ENCODE data around the gene OR5K2. TPM values are rescaled to one million over a fixed set of nuclear protein-coding genes. Genes with fewer than 3 reads are reported as not detected.

OR5K2 gene
- total RNA-seq, 1 experiment from 2014 or later = not detected

DNA sequence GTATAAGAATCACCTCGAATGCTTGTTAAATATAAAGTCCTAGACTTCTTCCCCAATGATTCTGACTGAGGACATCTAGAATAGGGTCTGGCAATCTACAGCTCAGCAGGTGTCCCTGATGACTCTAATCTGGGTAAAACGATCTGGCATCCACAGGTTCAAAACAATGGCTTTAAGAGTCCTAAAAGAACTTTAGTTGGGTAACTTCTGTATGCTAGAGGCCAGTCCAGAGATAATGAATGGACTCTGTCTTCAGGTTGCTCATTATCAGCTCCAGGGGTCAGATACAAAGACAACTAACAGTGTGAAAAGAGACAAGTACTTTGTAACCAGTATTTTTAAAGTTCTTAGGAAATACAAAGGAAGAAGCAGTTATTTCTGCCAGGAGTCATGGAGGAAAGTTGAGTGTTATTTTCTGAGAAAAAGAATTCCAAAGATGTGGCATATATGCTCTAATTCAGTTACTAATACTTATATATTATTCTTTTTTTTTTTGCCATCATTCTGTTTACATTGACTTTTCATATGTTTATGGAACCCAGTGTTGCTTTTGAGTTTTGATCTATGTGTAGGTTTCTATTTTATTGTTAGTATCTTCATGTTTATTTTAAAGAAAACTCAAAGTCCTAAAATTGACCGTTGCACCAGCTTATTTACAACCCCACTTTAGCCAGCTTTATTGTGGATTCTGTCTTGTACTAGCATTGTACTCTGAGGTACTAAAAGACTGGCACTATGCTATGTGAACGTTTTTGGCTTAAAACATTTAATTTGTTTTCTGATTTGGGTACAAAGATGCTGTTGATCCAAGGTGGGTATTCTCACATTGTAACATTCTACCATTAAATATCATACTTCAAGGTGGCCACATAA is 31.2 kb downstream of the OR5K2 start:
- no peak overlapping the region for H3K27ac ChIP-seq (ENCODE audit: low read length)
- no peaks in the 10 kb centered on the region for H3K4me1 ChIP-seq (ENCODE audit: control insufficient read depth, insufficient read depth, low read length)
- H3K36me3 ChIP-seq (ENCODE audit: control insufficient read depth, insufficient read depth, low read length) = no peaks in the 10 kb centered on the region
- no peaks in the 10 kb centered on the region for H3K9me3 ChIP-seq (ENCODE audit: control insufficient read depth, insufficient read depth, low read depth, low read length)
- CTCF ChIA-PET = no interaction called here
- no peak overlapping the region for H3K4me3 ChIP-seq (ENCODE audit: low read depth in 2 of 2, low read length in 2 of 2)
- ATAC-seq (no peak), DNase-seq (ENCODE audit: low read depth, low spot score) (no peak)
- TF ChIP-seq, protein P1, sequence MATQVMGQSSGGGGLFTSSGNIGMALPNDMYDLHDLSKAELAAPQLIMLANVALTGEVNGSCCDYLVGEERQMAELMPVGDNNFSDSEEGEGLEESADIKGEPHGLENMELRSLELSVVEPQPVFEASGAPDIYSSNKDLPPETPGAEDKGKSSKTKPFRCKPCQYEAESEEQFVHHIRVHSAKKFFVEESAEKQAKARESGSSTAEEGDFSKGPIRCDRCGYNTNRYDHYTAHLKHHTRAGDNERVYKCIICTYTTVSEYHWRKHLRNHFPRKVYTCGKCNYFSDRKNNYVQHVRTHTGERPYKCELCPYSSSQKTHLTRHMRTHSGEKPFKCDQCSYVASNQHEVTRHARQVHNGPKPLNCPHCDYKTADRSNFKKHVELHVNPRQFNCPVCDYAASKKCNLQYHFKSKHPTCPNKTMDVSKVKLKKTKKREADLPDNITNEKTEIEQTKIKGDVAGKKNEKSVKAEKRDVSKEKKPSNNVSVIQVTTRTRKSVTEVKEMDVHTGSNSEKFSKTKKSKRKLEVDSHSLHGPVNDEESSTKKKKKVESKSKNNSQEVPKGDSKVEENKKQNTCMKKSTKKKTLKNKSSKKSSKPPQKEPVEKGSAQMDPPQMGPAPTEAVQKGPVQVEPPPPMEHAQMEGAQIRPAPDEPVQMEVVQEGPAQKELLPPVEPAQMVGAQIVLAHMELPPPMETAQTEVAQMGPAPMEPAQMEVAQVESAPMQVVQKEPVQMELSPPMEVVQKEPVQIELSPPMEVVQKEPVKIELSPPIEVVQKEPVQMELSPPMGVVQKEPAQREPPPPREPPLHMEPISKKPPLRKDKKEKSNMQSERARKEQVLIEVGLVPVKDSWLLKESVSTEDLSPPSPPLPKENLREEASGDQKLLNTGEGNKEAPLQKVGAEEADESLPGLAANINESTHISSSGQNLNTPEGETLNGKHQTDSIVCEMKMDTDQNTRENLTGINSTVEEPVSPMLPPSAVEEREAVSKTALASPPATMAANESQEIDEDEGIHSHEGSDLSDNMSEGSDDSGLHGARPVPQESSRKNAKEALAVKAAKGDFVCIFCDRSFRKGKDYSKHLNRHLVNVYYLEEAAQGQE (IDR thresholded peaks at IDR 0.05; ENCODE audit: insufficient read depth in 1 of 2, low read depth in 2 of 2, low read length in 1 of 2) = no peak
- no peak for TF ChIP-seq POLR2AphosphoS5 (IDR thresholded peaks at IDR 0.05; ENCODE audit: low read depth, low read length)
- TF ChIP-seq, protein P2, sequence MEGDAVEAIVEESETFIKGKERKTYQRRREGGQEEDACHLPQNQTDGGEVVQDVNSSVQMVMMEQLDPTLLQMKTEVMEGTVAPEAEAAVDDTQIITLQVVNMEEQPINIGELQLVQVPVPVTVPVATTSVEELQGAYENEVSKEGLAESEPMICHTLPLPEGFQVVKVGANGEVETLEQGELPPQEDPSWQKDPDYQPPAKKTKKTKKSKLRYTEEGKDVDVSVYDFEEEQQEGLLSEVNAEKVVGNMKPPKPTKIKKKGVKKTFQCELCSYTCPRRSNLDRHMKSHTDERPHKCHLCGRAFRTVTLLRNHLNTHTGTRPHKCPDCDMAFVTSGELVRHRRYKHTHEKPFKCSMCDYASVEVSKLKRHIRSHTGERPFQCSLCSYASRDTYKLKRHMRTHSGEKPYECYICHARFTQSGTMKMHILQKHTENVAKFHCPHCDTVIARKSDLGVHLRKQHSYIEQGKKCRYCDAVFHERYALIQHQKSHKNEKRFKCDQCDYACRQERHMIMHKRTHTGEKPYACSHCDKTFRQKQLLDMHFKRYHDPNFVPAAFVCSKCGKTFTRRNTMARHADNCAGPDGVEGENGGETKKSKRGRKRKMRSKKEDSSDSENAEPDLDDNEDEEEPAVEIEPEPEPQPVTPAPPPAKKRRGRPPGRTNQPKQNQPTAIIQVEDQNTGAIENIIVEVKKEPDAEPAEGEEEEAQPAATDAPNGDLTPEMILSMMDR (IDR thresholded peaks at IDR 0.05) = no peak
- no peak for TF ChIP-seq TCF7L2 (IDR thresholded peaks at IDR 0.05; ENCODE audit: low read depth, low read length)
- no peak for TF ChIP-seq SIN3A (IDR thresholded peaks at IDR 0.05; ENCODE audit: borderline replicate concordance, insufficient read depth, low read depth, low read length)
- peaks cover 17% of the 10 kb centered on the region for H3K27me3 ChIP-seq (ENCODE audit: control insufficient read depth, insufficient read depth, low read length)
- POLR2A ChIA-PET = no interaction called here
- intact Hi-C loops (cut with micrococcal nuclease; ENCODE audit: unreplicated experiment) (no loop called here), in situ Hi-C loops (cut with HindIII; ENCODE audit: low pct_unique_long_range_greater_than_20kb, low sequenced_read_pairs) (no loop called here)
- no TSS peak for BruUV-seq (replicated peaks)

DNA sequence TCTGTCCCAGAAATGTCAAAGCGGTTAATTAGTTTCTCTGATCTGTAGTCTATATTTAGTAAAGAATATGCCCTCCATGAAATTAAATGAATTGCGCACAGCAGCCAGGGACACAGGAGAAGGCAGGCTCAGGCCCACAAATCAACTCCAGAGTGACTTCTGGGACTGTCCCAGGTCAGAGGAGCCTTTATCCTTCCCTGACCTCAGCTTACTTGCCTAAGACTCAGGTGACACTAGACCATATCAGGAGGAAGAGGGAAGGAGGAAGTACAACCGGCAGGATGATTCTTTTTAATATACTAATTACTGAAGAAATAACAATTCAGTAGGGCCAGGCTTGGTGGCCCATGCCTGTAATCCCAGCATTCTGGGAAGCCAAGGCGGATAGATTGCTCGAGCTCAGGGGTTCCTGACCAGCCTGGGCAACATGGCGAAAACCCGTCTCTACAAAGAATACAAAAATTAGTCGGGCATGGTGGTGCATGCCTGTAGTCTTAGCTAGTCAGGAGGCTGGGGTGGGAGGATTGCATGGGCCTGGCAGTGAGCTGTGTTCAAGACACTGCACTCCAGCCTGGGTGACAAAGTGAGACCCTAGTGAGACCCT is 32.5 kb downstream of the OR5K2 start:
- Histone ChIP-seq H3K27ac (ENCODE audit: low read length) (no peak overlapping the region), H3K4me3 (ENCODE audit: low read depth in 2 of 2, low read length in 2 of 2) (no peak overlapping the region), H3K4me1 (ENCODE audit: control insufficient read depth, insufficient read depth, low read length) (no peaks in the 10 kb centered on the region), H3K9me3 (ENCODE audit: control insufficient read depth, insufficient read depth, low read depth, low read length) (no peaks in the 10 kb centered on the region), H3K27me3 (ENCODE audit: control insufficient read depth, insufficient read depth, low read length) (peaks cover 17% of the 10 kb centered on the region), H3K36me3 (ENCODE audit: control insufficient read depth, insufficient read depth, low read length) (no peaks in the 10 kb centered on the region)
- ChIA-PET CTCF (no interaction called here), POLR2A (no interaction called here)
- intact Hi-C loops (cut with micrococcal nuclease; ENCODE audit: unreplicated experiment) (no loop called here), in situ Hi-C loops (cut with HindIII; ENCODE audit: low pct_unique_long_range_greater_than_20kb, low sequenced_read_pairs) (no loop called here)
- TF ChIP-seq, protein P2 (IDR thresholded peaks at IDR 0.05) = no peak
- TF ChIP-seq TCF7L2 (IDR thresholded peaks at IDR 0.05; ENCODE audit: low read depth, low read length) (no peak), SIN3A (IDR thresholded peaks at IDR 0.05; ENCODE audit: borderline replicate concordance, insufficient read depth, low read depth, low read length) (no peak), POLR2AphosphoS5 (IDR thresholded peaks at IDR 0.05; ENCODE audit: low read depth, low read length) (no peak)
- TF ChIP-seq, protein P1 (IDR thresholded peaks at IDR 0.05; ENCODE audit: insufficient read depth in 1 of 2, low read depth in 2 of 2, low read length in 1 of 2) = no peak
- no TSS peak for BruUV-seq (replicated peaks)
- DNase-seq (ENCODE audit: low read depth, low spot score) (no peak), ATAC-seq (no peak)
